ENCODE results near the gene CLMN. TPM values are rescaled to one million over a fixed set of nuclear protein-coding genes. Genes with fewer than 3 reads are reported as not detected.
A peak's percentile ranks its signal among the peaks of the same experiment; 100 is the strongest.

Gene CLMN
- total and polyA plus RNA-seq, 9 of the 15 experiments (the other 6 are each of a cell fraction or from before 2014, with no cell fraction given): 0.01 to 0.18 (median 0.07) TPM; not detected in 4

GRCh38 chr14:95185033-95185766 lies 134.5 kb downstream of the CLMN start (continued):
- peak; percentile 97 for TF ChIP-seq ZNF316 (IDR thresholded peaks at IDR 0.05)
- TF ChIP-seq BACH1 (tag; IDR thresholded peaks at IDR 0.05): peak; percentile 77; the same call in 1 of the 2 replicates
- peak; percentile 81 for TF ChIP-seq ETV1 (tag; conservative IDR thresholded peaks at IDR 0.05; ENCODE audit: low read depth)
- TF ChIP-seq C11orf30 (IDR thresholded peaks at IDR 0.05; ENCODE audit: low read depth): peak; percentile 96
- peak; percentile 36; the same call in 1 of the 2 replicates for TF ChIP-seq JUND (IDR thresholded peaks at IDR 0.05; ENCODE audit: borderline replicate concordance, low read depth, low read length)
- TF ChIP-seq JUND (tag; IDR thresholded peaks at IDR 0.05; ENCODE audit: borderline replicate concordance, low read depth, low read length): no peak; the same call in 2 of the 3 replicates
- no peak for TF ChIP-seq PBX2 (CRISPR knock-in tag; IDR thresholded peaks at IDR 0.05; ENCODE audit: low read depth)
- TF ChIP-seq PBX2 (tag; conservative IDR thresholded peaks at IDR 0.05; ENCODE audit: low read depth): peak; percentile 41
- TF ChIP-seq MTA1 (IDR thresholded peaks at IDR 0.05; ENCODE audit: borderline replicate concordance): no peak
- TF ChIP-seq ZNF311 (CRISPR knock-in tag; IDR thresholded peaks at IDR 0.05): no peak
- no peak for TF ChIP-seq VEZF1 (CRISPR knock-in tag; IDR thresholded peaks at IDR 0.05)
- no peak for TF ChIP-seq FOXM1 (IDR thresholded peaks at IDR 0.05; ENCODE audit: low read depth)
- no peak for TF ChIP-seq FOXM1 (CRISPR knock-in tag; IDR thresholded peaks at IDR 0.05; ENCODE audit: low read depth)
- TF ChIP-seq TSC22D4 (tag; IDR thresholded peaks at IDR 0.05): no peak
- TF ChIP-seq MAZ (CRISPR knock-in tag; conservative IDR thresholded peaks at IDR 0.05 in 1 of 2, IDR thresholded peaks at IDR 0.05 in 1 of 2): no peak
- TF ChIP-seq NFE2 (IDR thresholded peaks at IDR 0.05; ENCODE audit: low read depth): peak; percentile 84
- peak; percentile 85 for TF ChIP-seq MAFF (IDR thresholded peaks at IDR 0.05; ENCODE audit: low read length)
- no peak for TF ChIP-seq KDM4B (IDR thresholded peaks at IDR 0.05; ENCODE audit: borderline replicate concordance in 2 of 2, low read depth in 1 of 2)
- peak; percentile 89 for TF ChIP-seq MAFK (IDR thresholded peaks at IDR 0.05; ENCODE audit: low read length)
- no peak for TF ChIP-seq SLC30A9 (CRISPR knock-in tag; IDR thresholded peaks at IDR 0.05)
- peak; percentile 38; the same call in 1 of the 2 replicates for TF ChIP-seq GABPA (tag; conservative IDR thresholded peaks at IDR 0.05; ENCODE audit: low read depth)
- peak; percentile 76 for TF ChIP-seq CBFA2T3 (IDR thresholded peaks at IDR 0.05)
- TF ChIP-seq CREBBP (IDR thresholded peaks at IDR 0.05; ENCODE audit: low read depth, low read length): no peak
- TF ChIP-seq CTCFL (IDR thresholded peaks at IDR 0.05; ENCODE audit: borderline replicate concordance, insufficient read depth, low read depth, low read length, poor library complexity, severe bottlenecking): no peak

Data from K562 (cell line).